GM12874 (cell line): ENCODE data around the gene MRTFA.

Experiments
- TF ChIP-seq, protein P1 (sequence below): IDR thresholded peaks from 2 replicates; pipeline ENCODE4 v1.5.1; 2011; ENCODE audit warnings: low read depth, mild to moderate bottlenecking, control low read depth, low read length, moderate library complexity; ENCODE audit not compliant: insufficient read depth

The MRTFA gene

DNA sequence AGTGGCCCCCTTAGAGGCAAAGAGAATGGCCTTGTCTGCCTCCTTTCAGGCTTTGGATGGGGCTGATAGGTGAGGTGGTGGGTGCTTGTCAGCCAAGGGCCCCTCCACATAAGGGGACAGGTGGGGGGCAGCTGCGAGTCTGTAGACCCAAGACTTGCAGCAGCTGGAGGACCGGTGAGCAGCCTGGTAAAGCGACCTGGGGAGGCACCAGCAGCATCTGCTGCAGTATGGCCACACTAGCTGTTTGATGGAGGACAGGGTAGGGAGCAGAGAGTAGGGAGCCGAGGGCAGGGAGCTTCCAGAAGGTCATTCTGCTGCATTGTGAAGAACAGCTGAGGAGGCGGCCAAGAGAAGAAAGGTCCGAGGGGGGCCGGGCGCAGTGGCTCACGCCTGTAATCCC, 16.8 kb upstream of the MRTFA start:
- TF ChIP-seq, protein P1, sequence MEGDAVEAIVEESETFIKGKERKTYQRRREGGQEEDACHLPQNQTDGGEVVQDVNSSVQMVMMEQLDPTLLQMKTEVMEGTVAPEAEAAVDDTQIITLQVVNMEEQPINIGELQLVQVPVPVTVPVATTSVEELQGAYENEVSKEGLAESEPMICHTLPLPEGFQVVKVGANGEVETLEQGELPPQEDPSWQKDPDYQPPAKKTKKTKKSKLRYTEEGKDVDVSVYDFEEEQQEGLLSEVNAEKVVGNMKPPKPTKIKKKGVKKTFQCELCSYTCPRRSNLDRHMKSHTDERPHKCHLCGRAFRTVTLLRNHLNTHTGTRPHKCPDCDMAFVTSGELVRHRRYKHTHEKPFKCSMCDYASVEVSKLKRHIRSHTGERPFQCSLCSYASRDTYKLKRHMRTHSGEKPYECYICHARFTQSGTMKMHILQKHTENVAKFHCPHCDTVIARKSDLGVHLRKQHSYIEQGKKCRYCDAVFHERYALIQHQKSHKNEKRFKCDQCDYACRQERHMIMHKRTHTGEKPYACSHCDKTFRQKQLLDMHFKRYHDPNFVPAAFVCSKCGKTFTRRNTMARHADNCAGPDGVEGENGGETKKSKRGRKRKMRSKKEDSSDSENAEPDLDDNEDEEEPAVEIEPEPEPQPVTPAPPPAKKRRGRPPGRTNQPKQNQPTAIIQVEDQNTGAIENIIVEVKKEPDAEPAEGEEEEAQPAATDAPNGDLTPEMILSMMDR: no peak

DNA sequence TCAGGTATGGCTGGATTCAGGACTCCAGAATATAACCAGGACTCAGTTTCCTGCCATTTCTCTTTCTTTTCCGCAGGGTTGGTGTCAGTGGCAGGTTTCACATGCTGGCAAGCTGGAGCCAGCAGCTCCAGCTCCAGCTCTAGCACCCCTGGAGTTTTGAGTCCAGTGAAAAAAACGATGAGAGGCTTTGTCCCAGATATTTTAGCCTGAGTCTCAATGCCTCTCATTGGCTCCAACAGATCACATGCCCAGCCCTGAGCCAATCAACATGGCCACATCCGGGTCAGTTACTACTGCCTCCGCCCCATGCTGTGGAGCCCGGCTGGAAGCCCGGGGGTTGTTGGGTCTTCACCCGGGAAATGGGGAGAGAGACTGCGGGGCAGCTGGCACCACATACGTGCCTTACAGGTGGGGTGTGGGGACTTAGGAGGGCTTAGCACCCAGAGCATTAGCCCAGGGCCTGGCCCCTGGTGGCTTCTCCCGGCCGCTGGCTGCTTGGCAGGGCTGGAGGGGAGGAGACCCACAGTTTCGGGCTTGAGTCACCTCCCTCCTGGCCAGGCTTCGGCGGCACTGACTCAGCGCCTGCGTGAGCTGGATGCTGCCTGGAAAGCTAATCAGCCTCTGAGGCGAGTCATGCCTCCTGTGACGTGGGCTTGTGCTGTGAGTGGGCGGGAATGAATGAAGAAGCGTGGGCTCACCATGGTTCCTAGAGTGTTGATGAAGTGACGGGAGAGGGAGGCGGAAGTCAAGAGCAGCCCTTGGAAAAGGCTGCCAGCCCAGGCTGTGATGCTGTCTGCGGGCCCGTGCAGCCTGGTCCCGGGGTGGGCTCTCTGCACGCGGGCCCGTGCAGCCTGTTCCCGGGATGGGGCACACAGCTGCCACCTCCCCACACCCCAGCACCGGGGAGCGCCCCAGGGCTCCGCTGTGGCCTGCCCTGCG, 15.3 kb upstream of the MRTFA start:
- TF ChIP-seq, protein P1: no peak

DNA sequence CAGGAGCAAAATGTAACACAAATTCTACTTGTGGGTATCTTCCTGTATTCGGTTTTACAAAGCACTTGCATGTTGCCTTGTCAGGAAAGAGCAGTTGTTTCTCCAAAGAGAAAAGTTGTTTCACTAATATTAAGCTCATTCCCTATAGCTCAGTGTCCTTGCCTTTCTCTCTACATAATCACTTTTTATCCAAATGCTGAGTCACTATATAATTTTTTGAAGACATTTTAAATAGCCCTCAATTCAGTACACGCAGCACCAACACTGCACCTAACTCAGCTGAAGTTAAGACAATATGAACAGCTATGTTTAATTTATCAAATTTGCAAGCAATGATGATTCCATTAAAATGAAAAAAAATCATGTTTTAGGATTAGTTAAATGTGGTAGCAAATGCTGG, 14.5 kb upstream of the MRTFA start:
- TF ChIP-seq, protein P1: no peak

DNA sequence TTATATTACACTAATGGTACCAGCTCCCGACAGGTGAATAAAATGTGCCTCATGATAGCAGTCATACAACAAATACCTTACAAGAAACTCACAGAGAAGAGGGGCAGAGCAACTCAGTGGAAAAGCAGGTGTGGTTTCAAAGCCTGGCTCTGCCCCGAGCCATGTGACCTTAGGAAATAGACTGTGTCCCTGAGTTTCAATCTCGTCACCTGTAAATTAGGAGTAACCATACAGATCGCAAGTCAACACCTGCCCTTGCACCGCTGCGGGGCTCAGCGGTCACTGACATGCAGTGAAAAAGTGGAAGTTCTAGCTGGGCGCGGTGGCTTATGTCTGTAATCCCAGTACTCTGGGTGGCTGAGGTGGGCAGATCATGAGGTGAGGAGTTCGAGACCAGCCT, 11.9 kb upstream of the MRTFA start:
- TF ChIP-seq, protein P1: no peak

DNA sequence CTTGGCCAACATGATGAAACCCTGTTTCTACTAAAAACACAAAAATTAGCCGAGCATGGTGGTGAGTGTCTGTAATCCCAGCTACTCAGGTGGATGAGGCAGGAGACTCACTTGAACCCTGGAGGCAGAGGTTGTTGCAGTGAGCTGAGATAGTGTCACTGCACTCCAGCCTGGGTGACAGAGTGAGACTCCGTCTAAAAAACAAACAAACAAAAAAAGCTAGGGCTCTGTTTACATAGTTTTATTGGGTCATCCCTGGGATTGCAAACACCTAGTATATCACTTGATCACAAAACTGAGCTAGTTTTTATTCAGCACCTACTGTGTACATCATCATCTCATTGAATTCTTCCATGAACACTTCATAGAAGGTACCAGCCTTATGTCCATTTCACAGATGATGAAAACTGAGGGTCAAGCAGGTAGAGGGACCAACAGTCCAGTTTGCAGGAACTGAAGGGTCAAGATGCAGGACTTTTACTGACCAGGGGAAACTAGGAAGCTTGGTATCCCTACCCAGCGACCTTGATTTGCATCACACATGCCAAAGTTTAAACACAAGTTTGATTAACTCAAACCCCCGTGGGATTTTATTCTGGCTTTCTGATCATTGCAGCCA, 9.2 kb upstream of the MRTFA start:
- TF ChIP-seq, protein P1: no peak

DNA sequence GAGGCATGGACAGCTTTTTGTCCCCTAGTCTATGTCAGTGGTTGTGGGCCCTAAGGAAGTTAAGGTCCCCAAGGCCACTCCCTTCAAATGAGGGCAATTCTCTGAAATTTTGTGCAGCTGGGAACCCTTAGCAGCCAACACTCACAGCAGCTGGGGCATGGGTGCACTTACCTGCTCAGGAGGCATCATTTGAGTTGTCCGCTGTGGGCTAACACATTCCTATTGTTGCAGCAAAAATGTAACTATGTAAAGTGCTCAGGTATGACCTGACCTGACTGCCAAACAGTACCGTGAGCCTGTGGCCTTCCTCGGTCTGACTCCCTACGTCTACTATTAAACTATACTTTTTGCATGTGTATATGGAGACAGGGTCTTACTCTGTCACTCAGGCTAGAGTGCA, 5.8 kb upstream of the MRTFA start:
- TF ChIP-seq, protein P1: no peak

DNA sequence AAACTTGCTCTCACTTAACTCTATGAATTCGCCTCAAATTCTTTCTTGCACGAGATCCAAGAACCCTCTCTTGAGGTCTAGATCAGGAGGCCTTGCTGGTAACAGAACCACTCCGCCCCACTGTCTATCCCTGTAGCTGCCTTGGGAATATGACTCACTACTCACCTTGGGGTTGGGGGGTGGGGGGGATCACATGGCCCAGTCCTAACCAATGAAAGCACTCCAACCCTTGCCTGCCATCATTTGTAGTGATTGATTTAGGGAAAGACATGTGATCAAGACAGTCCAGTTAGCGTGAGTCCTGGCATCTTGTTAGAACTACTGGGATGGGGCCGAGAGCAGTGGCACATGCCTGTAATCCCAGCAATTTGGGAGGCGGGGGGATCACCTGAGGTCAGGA, 4.8 kb upstream of the MRTFA start:
- TF ChIP-seq, protein P1: no peak
